ENCODE results near the gene CLDN22. TPM values are rescaled to one million over a fixed set of nuclear protein-coding genes. Genes with fewer than 3 reads are reported as not detected.

CLDN22 gene
- polyA plus RNA-seq, 1 of the 3 experiments (the other 2 are of a cell fraction) = 0.05 TPM

GRCh38 chr4:183333202-183333601 is 13.1 kb upstream of the CLDN22 start:
- no peak for TF ChIP-seq SIN3A (IDR thresholded peaks at IDR 0.05; ENCODE audit: borderline replicate concordance, low read depth, low read length)
- TF ChIP-seq FOXJ3 (CRISPR knock-in tag; IDR thresholded peaks at IDR 0.05) = no peak
- TF ChIP-seq EP300 (IDR thresholded peaks at IDR 0.05; ENCODE audit: borderline replicate concordance in 1 of 2, low read depth in 1 of 2, low read length in 1 of 2) = no peak
- TF ChIP-seq GABPA (IDR thresholded peaks at IDR 0.05; ENCODE audit: low read depth) = no peak
- TF ChIP-seq PBX3 (IDR thresholded peaks at IDR 0.05) = no peak
- no peak for TF ChIP-seq JUND (IDR thresholded peaks at IDR 0.05)
- no peak for TF ChIP-seq RAD21 (IDR thresholded peaks at IDR 0.05; ENCODE audit: low read length)
- TF ChIP-seq USF2 (IDR thresholded peaks at IDR 0.05; ENCODE audit: borderline replicate concordance, low read depth, low read length) = no peak
- TF ChIP-seq GATA2 (CRISPR knock-in tag; IDR thresholded peaks at IDR 0.05) = no peak
- no peak for TF ChIP-seq USF1 (IDR thresholded peaks at IDR 0.05; ENCODE audit: borderline replicate concordance, low read depth)
- no peak for TF ChIP-seq POLR2AphosphoS5 (IDR thresholded peaks at IDR 0.05; ENCODE audit: low read depth, low read length)
- TF ChIP-seq MAX (IDR thresholded peaks at IDR 0.05; ENCODE audit: low read depth) = no peak
- TF ChIP-seq FOSL2 (IDR thresholded peaks at IDR 0.05; ENCODE audit: borderline replicate concordance, low read depth) = no peak
- no peak for TF ChIP-seq NRF1 (IDR thresholded peaks at IDR 0.05; ENCODE audit: low read depth, low read length)
- no peaks in the 10 kb centered on the region for H3K79me2 ChIP-seq (ENCODE audit: insufficient read depth)
- H3K9ac ChIP-seq = no peak overlapping the region
- peaks cover 0 to 18% of the 10 kb centered on the region in 2 experiments; a peak in 2 of 4 replicates for H3K4me1 ChIP-seq (ENCODE audit: control insufficient read depth in 1 of 2, insufficient read depth in 2 of 2, low read depth in 1 of 2, low read length in 1 of 2)
- H3K36me3 ChIP-seq (replicated peaks in 1 of 2; ENCODE audit: control insufficient read depth in 1 of 2, insufficient read depth in 2 of 2, low read length in 1 of 2) = no peaks in the 10 kb centered on the region
- H4K20me1 ChIP-seq (ENCODE audit: insufficient read depth) = no peaks in the 10 kb centered on the region
- H3F3A ChIP-seq (replicated peaks; ENCODE audit: insufficient read depth) = peaks cover 18% of the 10 kb centered on the region
- H3K27me3 ChIP-seq (ENCODE audit: insufficient read depth) = no peaks in the 10 kb centered on the region
- CTCF ChIA-PET = no interaction called here
- no peaks in the 10 kb centered on the region for H3K9me2 ChIP-seq
- H2AFZ ChIP-seq (ENCODE audit: low read depth) = no peak overlapping the region
- no peak for DNase-seq
- no peaks in the 10 kb centered on the region for H3K9me3 ChIP-seq
- POLR2A ChIA-PET = no interaction called here
- WGBS (ENCODE audit: low lambda C conversion rate) = 86% methylated on average over 8 of the region's 9 CpGs
- no peak overlapping the region for H3K27ac ChIP-seq (ENCODE audit: low read depth in 2 of 2, low read length in 1 of 2)
- H3K4me3 ChIP-seq (ENCODE audit: low read depth in 2 of 2, low read length in 1 of 2) = no peak overlapping the region
- H3K4me2 ChIP-seq = no peak overlapping the region

GRCh38 chr4:183332447-183332846 is 12.4 kb upstream of the CLDN22 start:
- ChIA-PET CTCF (no interaction called here), POLR2A (no interaction called here)
- Histone ChIP-seq H3K4me2 (no peak overlapping the region), H3K36me3 (replicated peaks in 1 of 2; ENCODE audit: control insufficient read depth in 1 of 2, insufficient read depth in 2 of 2, low read length in 1 of 2) (no peaks in the 10 kb centered on the region), H3K27me3 (ENCODE audit: insufficient read depth) (no peaks in the 10 kb centered on the region), H3K4me1 (ENCODE audit: control insufficient read depth in 1 of 2, insufficient read depth in 2 of 2, low read depth in 1 of 2, low read length in 1 of 2) (peaks cover 0 to 18% of the 10 kb centered on the region in 2 experiments; a peak in 2 of 4 replicates), H3K4me3 (ENCODE audit: low read depth in 2 of 2, low read length in 1 of 2) (no peak overlapping the region), H4K20me1 (ENCODE audit: insufficient read depth) (no peaks in the 10 kb centered on the region), H3K9ac (no peak overlapping the region), H3K9me2 (no peaks in the 10 kb centered on the region), H2AFZ (ENCODE audit: low read depth) (no peak overlapping the region), H3K9me3 (no peaks in the 10 kb centered on the region), H3F3A (replicated peaks; ENCODE audit: insufficient read depth) (peaks cover 18% of the 10 kb centered on the region), H3K27ac (ENCODE audit: low read depth in 2 of 2, low read length in 1 of 2) (no peak overlapping the region), H3K79me2 (ENCODE audit: insufficient read depth) (no peaks in the 10 kb centered on the region)
- 82% methylated on average over 11 of the region's 11 CpGs for WGBS (ENCODE audit: low lambda C conversion rate)
- DNase-seq = no peak
- TF ChIP-seq EP300 (IDR thresholded peaks at IDR 0.05; ENCODE audit: borderline replicate concordance in 1 of 2, low read depth in 1 of 2, low read length in 1 of 2) (no peak), RXRA (IDR thresholded peaks at IDR 0.05; ENCODE audit: borderline replicate concordance, low read depth) (no peak), CHD2 (IDR thresholded peaks at IDR 0.05; ENCODE audit: low read length, partially characterized antibody) (no peak), NRF1 (IDR thresholded peaks at IDR 0.05; ENCODE audit: low read depth, low read length) (no peak)
